Activated CD4-positive, alpha-beta T cell treated with anti-CD3 and anti-CD28 coated beads for 1 hour (primary cell): ENCODE measurements around the gene PSMB3.

ENCODE experiments used
- DNase-seq: peaks from one replicate; pipeline ENCODE4 v3.0.0-alpha.2; 2020

PSMB3 gene

GRCh38 chr17:38752308-38753070 lies at the start of gene PSMB3:
TSS of gene PSMB3 (plus strand) at chr17:38752741. CDS start at chr17:38752827, 86 bp downstream.
- peak; percentile 92 for DNase-seq

GRCh38 chr17:38702916-38703741 lies 49.4 kb upstream of the PSMB3 start:
- no peak for DNase-seq

GRCh38 chr17:38703742-38704605 lies 48.6 kb upstream of the PSMB3 start:
- DNase-seq: peak; percentile 66

DNA sequence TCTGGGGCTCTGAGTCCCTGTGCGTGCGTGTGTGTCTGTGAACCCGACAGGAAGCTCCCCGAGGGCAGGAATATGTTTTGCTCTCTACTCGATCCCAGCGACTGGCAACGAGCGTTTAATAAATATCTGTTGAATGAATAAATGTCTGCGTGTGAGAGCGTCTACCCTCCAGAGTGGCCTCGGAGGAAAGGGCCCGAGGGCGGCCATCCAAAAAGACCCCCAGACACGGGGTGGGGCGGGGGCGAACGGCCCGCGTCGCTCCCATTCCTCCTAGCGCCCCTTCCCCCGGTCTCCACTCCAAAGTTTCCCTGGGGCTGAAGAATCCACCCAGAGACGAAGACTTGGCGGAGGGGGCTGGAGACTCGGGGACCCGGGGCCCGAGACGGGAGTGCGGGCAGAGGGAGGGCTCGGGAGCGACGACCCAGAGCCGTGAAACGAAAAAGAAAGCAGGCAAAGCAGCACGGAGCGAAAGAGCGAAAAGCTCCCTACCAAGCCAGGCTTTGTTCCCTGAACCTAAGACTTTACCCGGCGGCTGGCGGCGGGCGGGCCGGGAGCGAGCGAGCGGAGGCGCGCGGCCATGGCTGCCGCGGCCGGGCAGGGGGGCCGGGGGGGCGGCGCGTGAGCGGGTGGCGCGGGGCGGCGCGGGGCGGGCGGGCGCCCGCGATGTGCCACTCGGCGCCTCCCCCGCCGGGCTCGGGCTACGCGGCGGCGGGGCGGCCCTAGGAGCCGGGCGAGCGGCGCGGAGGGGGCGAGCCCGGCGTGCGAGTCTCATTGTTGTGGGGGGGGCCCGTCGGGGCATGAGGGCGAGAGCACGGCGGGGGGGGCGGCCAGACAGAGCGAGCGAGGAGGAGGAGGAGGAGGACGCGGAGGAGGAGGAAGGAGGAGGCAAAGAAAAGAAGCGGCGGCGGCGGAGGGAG lies 47.7 kb upstream of the PSMB3 start, which contains the start of gene MLLT6:
TSS of gene MLLT6 (plus strand) at position 668 of the 917 bp plus-strand sequence. CDS start 360 bp downstream, outside the sequence.
- peak; percentile 73 for DNase-seq

- no peak for DNase-seq
These were observed 47.1 kb upstream of the PSMB3 start for GRCh38 chr17:38705523-38705802.

DNA sequence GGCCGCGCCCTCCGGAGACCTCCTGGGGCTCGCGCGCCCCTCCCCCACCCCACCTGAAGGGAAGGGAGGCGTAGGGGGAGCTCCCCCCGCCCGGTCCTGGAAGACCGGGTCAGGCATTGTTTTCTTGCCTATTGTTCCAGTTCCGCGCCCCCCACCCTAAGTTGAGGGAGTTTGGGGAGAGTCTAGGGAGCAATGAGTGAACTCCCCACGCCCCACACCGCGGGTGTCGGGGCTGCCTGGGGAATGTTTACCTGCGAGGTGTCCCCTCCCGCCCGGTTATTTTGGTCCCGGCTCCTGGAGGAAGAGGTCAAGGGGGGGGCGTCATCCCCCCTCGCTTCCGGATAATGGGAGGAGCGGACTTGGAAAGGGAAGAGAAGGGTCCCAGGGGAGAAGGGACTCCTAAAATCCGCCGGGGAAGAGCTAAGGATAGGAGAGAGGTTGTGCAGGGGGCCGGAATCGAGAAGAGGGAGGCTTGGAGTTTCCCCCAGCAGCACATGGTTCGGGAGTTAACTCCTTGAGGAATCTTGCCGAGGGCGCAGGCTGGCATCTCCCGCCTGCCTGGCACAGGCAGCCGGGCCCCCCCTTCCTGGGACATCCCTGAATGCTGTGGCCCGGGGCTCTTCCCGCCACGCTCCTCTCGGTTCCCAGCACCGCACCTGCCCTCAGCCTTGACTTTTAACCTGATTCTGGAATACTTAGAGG lies 46.6 kb upstream of the PSMB3 start:
- DNase-seq: no peak

DNA sequence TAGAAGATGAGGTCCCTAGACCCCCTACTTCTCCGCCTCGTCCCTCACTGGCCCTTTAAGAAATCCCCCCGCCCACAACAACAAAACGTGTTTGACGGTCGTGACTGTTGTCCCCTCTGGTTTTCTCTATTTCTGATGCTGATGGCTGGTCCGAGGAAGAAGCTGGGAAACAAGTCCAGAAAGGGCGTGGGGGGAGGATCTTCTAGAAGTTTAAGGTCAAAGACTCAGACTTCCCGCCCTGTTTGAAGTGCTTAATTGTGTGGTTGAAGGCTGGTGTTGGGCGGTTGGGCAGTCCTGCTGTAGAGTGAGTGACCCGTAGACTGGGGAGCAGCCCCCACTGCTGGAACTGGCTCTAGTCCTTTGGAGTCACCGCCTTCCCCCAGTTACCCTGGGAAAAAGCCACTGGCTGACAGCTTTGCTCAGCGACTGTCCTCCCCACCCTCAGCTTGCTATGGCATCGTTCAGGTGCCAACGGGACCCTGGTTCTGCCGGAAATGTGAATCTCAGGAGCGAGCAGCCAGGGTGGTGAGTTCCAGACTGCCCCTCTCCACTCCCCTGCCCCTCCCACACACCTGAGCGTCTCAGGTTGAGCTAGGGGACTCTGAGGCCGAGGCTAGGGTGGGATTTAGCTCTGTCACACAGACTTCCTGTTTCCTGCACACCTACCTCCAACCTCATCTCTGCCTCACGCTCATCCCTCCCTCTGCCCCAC lies 45.9 kb upstream of the PSMB3 start:
- no peak for DNase-seq

DNA sequence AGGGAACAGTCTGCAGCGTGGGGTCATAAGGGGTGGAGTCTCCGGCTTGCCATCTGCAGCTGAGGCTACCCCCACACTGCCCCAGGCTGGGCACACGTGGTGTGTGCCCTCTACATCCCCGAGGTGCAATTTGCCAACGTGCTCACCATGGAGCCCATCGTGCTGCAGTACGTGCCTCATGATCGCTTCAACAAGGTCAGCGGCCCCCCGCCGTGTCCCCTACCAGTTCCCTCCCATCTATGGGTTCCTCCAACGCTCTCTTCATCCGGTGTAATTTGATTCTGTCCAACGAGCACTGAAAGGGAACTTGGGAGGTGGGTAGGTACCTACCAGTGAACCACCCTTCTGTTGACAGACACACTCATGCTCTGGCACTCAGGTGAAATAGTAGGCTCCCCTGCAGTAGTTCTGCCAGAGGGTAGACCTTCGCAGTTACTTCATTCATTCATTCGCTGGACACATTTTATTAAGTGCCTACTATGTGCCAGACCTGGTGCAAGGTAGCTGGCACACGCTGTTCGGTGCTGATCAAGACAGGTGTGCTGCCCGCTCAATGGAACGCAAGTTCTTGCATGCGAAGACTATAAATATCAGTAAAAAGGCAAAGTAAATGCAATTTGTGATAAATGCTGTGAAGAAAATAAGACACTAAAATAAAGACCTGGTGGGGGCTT lies 44.7 kb upstream of the PSMB3 start:
- no peak for DNase-seq

GRCh38 chr17:38709104-38709820 lies 43.3 kb upstream of the PSMB3 start:
- DNase-seq: no peak

DNA sequence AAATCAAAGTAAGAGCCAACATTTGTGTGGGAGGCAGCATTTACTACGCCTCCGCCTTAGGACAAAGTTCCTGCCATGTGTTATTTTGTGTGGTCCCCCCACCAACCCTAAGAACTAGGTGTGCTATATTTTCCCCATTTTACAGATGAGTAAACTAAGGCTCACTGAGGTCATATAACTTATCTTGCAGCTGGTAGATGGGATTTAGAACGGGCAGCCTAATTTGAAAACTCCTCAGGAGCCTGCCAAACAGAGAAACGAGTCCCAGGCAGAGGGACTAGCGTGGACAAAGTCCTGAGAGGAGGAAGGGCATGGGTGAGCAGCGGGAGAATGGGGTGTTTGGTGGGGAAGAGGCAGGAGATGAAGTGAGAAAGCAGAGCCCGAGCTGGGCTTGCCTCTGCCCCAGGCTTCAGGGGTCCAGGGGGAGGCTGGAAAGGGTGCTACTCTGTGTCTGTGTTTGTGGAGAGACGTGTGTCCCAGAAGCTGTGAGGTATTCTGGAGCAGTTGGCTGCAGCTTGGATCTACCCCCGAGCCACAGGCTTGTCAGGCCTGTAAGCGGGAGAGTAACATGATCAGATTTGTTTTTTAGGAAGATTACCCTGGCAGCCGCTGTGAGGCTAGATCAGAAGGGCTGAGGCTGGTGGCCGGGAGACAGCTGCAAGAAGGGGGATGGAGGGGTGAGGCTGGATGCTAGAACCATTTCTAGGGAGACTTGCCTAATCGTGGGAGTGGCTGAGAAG lies 42.5 kb upstream of the PSMB3 start:
- no peak for DNase-seq

DNA sequence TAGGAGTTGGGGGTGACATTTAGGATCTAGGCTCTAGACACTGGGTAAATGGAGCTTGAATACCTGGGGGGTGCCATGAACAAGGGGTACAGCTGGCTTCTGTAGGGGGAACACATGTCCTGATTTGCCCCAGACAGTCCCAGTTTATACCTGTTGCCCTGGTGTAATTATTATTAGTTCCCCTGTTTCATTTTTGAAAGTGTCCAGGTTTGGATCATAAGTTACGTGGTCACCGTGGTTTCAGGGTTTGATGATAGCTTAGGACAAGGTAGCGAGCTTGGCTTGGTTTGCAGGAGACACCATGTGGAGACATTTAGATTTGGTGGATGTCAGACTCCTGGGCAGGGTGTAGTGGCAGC lies 42.0 kb upstream of the PSMB3 start:
- no peak for DNase-seq

DNA sequence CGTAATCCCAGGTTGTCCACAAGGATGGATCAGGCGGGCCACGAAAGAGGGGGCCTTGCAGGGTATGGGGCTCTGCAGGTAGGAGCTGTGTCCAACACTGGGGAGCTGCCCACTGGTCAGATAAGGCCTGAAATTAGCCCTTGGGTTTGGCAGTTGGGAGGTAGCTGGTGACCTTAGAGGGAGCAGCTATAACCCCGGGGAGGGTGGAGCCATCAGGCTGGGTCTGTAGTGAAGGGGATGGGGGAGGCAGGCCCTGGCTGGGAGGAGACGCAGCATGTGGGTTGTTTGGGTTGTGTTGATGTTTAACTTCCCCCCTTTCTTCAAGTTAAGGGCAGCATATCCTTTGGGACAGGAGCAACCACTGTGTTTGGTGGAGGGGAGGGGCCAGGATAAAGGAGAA lies 41.6 kb upstream of the PSMB3 start:
- DNase-seq: no peak

GRCh38 chr17:38711792-38712571 lies 40.6 kb upstream of the PSMB3 start:
- no peak for DNase-seq

GRCh38 chr17:38712593-38712992 lies 39.9 kb upstream of the PSMB3 start:
- DNase-seq: no peak

GRCh38 chr17:38713456-38714075 lies 39.0 kb upstream of the PSMB3 start:
- no peak for DNase-seq

GRCh38 chr17:38715216-38715943 lies 37.2 kb upstream of the PSMB3 start:
- DNase-seq: no peak
